PC-3 (cell line): ENCODE data around the gene RASAL1.

Source experiments
- CTCF ChIP-seq: fragments of 300-600 bp; sonication (generic); conservative IDR thresholded peaks from 2 replicates; pipeline ENCODE4 v1.5.1; 2017; ENCODE audit warnings: antibody characterized with exemption, low read depth, mild to moderate bottlenecking, low read length
- EZH2 ChIP-seq: fragments of 300-600 bp; sonication (generic); IDR thresholded peaks from one replicate; pipeline ENCODE4 v1.6.1; 2017; ENCODE audit warnings: antibody characterized with exemption, mild to moderate bottlenecking, low read length; ENCODE audit not compliant: unreplicated experiment
- EZH2phosphoT487 ChIP-seq: fragments of 300-600 bp; sonication (generic); IDR thresholded peaks from 2 replicates; pipeline ENCODE4 v1.6.1; 2018; ENCODE audit warnings: mild to moderate bottlenecking, antibody characterized with exemption, low read length, borderline replicate concordance

DNA sequence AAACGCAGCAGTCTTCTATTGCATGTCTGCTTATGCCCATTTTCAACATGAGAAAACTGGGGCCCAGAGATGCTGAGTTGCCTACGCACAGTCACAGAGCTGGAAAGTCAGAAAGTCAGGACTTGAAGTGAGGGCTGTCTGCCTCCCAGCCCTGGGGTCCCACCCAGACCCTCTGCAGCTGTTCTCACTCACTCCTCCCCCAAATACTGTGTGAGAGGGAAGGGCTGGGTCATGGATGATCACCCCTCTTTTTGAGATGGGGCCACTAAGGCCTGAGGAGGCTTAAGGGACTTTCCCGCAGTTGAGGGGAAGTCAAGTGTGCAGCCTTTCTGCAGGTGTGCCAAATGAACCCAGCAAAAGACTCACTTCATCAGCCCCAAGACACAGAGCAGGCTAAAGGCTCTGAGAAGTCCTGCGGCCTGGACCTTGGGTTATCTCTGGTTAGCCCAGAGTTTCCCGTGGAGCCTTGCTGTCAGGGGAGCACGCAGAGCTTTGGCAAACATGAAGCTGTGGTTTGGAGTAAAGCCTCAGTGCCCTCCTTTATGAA, 60.4 kb downstream of the RASAL1 start:
- TF ChIP-seq CTCF (no peak), EZH2phosphoT487 (no peak), EZH2 (no peak)
